ENCODE measurements around the gene RAB4B.
"Not testable (repeated sequence)": the region's sequence is repeated elsewhere in the genome, so short reads cannot be mapped to it uniquely, and the experiment has no call there.

The RAB4B gene

GRCh38 chr19:40750058-40750873 lies 27.8 kb upstream of the RAB4B start, which contains the start of gene ACTMAP:
TSS of gene ACTMAP (minus strand) at chr19:40750477. CDS start at chr19:40749803, 674 bp downstream.
- in situ Hi-C loops (cut with HindIII; ENCODE audit: low sequenced_read_pairs): no loop called here

- in situ Hi-C loops (cut with HindIII; ENCODE audit: low sequenced_read_pairs): no loop called here
Measured at GRCh38 chr19:40750874-40751537, 27.0 kb upstream of the RAB4B start, which contains the start of gene SNRPA. TSS of gene SNRPA (plus strand) at chr19:40751203. CDS start at chr19:40751409, 206 bp downstream.

GRCh38 chr19:40752257-40752781 lies 25.7 kb upstream of the RAB4B start:
- in situ Hi-C loops (cut with HindIII; ENCODE audit: low sequenced_read_pairs): no loop called here

GRCh38 chr19:40754611-40755247 lies 23.3 kb upstream of the RAB4B start:
- in situ Hi-C loops (cut with HindIII; ENCODE audit: low sequenced_read_pairs): no loop called here

DNA sequence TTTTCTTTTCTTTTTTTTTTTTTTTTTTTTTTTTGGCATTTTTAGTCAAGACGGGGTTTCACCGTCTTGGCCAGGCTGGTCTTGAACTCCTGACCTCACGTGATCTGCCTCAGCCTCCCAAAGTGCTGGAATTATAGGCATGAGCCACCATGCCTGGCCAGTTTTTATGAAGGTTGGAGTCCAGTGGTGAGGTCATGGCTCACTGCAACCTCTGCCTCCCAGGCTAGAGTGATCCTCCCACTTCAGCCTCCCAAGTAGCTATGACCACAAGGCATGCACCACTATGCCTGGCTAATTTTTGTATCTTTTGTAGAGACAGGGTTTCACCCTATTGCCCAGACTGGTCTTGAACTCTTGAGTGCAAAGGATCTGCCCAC lies 22.8 kb upstream of the RAB4B start:
- in situ Hi-C loops (cut with HindIII; ENCODE audit: low sequenced_read_pairs): no loop called here

- in situ Hi-C loops (cut with HindIII; ENCODE audit: low sequenced_read_pairs): no loop called here
Measured at GRCh38 chr19:40755791-40756190, 22.3 kb upstream of the RAB4B start.

GRCh38 chr19:40756502-40757110 lies 21.4 kb upstream of the RAB4B start:
- in situ Hi-C loops (cut with HindIII; ENCODE audit: low sequenced_read_pairs): no loop called here

GRCh38 chr19:40758491-40758890 lies 19.6 kb upstream of the RAB4B start:
- in situ Hi-C loops (cut with HindIII; ENCODE audit: low sequenced_read_pairs): no loop called here

DNA sequence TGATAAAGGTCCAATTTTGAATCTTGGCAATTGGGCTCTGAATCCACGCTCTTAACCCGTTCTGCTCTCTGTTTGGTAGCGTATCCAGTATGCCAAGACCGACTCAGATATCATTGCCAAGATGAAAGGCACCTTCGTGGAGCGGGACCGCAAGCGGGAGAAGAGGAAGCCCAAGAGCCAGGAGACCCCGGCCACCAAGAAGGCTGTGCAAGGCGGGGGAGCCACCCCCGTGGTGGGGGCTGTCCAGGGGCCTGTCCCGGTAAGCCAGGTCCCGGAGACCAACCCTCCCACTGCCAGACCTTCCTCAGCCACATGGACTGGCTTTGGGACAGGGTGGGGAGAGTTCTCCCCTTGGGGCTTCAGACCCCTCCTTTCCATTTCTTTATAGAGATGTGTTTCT lies 18.7 kb upstream of the RAB4B start:
- in situ Hi-C loops (cut with HindIII; ENCODE audit: low sequenced_read_pairs): no loop called here

DNA sequence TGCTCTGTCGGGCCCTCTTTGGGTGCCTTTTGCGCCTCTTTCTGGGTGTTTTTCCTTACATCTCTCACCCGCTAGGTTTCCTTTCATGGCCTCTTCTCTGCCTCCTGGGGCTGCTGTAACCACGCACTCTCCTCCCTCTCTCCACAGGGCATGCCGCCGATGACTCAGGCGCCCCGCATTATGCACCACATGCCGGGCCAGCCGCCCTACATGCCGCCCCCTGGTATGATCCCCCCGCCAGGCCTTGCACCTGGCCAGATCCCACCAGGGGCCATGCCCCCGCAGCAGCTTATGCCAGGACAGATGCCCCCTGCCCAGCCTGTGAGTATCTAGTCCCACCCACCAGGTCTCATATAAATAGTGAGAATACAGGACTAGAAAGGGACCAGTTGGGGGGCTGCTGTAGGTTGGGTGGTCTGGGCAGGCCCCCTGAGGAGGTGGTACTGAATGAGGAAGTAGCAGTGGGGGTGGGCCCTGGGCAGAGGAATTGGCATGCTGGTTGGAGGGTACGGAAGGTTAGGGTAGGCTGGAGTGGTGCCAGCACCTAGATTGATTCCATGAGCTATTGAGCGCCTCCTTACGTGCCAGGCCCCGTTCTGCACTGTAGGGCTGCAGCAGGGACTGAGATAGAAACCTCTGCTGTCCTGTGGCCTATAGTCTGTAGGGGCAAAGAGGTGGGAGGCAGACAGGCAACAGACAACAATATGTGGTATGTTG lies 15.1 kb upstream of the RAB4B start:
- in situ Hi-C loops (cut with HindIII; ENCODE audit: low sequenced_read_pairs): no loop called here

DNA sequence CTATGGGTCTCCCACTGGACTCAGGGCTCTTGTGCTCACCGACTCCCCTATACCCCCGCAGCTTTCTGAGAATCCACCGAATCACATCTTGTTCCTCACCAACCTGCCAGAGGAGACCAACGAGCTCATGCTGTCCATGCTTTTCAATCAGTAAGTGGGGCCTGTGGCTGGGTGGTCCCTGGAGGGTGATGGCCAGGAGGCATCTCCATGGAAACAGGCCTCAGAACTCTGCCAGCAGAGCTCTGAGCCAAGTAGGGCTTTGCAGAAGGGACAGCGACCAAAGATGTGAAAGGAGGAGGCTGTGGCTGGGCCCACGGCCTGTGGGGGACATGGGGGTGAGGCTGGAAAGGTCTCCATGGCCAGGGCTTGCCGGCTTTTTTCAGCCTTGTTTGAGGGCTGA lies 14.5 kb upstream of the RAB4B start:
- in situ Hi-C loops (cut with HindIII; ENCODE audit: low sequenced_read_pairs): no loop called here

GRCh38 chr19:40763963-40764362 lies 14.1 kb upstream of the RAB4B start:
- in situ Hi-C loops (cut with HindIII; ENCODE audit: low sequenced_read_pairs): no loop called here

GRCh38 chr19:40766385-40766784 lies 11.7 kb upstream of the RAB4B start:
- in situ Hi-C loops (cut with HindIII; ENCODE audit: low sequenced_read_pairs): not testable (repeated sequence)

- in situ Hi-C loops (cut with HindIII; ENCODE audit: low sequenced_read_pairs): no loop called here
Measured at GRCh38 chr19:40768869-40769268, 9.2 kb upstream of the RAB4B start.

- in situ Hi-C loops (cut with HindIII; ENCODE audit: low sequenced_read_pairs): not testable (repeated sequence)
Measured at GRCh38 chr19:40771101-40771862, 6.8 kb upstream of the RAB4B start.

DNA sequence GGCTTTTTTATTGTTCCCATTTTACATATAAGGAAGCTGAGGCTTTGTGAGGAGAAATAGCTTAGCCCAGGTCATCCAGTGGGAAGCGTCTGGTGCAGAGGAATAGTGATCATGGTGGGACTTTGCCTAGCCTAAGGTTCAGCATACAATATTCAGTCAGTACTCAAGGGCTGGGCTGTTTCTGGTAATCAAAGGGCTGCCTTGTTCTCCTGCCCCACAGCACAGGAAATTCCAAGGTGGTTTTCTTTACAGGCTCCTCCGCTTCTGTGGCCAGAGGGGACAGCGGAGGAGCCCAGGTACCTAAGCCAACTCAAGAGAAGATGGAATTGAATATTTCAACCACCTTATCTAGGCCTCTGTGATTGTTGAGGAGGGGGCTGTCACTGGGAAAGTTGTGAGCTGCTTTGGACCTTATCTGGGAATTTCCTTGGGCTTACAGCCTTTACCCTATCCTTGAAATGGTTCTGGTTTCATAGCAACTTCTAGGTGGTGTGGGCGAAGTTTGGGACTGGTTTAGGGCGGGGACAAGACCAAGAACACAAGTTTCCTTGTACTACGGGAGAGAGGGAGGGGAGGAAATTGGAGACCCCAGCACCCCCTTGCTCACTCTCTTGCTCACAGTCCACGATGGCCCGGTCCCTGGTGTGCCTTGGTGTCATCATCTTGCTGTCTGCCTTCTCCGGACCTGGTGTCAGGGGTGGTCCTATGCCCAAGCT lies 3.0 kb upstream of the RAB4B start, which contains the start of gene MIA:
Gene MIA (plus strand): TSS at position 606 of the 716 bp plus-strand sequence. CDS start 22 bp downstream, at position 628.
- in situ Hi-C loops (cut with HindIII; ENCODE audit: low sequenced_read_pairs): loop anchor here (5.0 kb wide), 1 partner anchor 43 kb away; no protein-coding TSS in a partner anchor

- in situ Hi-C loops (cut with HindIII; ENCODE audit: low sequenced_read_pairs): loop anchor here (5.0 kb wide), 1 partner anchor 43 kb away; no protein-coding TSS in a partner anchor
Measured at GRCh38 chr19:40775632-40776022, 2.4 kb upstream of the RAB4B start.

DNA sequence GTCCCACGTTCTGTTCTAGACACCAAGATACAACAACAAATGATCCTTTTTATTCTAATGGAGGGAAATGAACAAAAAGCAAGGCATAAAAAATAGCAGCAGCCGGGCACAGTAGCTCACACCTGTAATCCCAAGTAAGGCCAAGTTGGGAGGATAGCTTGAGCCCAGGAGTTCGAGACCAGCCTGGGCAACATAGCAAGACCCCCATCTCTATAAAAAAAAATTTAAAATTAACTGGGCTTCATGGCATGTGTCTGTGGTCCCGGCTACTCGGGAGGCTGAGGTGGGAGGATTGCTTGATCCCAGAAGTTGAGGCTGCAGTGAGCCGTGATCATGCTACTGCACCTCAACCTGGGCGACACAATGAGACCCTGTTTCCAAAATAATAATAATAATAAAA lies 1.7 kb upstream of the RAB4B start:
- in situ Hi-C loops (cut with HindIII; ENCODE audit: low sequenced_read_pairs): loop anchor here (5.0 kb wide), 1 partner anchor 44 kb away; no protein-coding TSS in a partner anchor
